ENCODE results near the gene SLC35F3.

- TF ChIP-seq CTCF (IDR thresholded peaks at IDR 0.05) (no peak), POLR2AphosphoS5 (IDR thresholded peaks at IDR 0.05) (no peak)
These were observed 385.2 kb downstream of the SLC35F3 start for GRCh38 chr1:234289538-234290305.

Data from suprapubic skin (tissue), 3 donors.